HG03354 (cell line): ENCODE results near the gene PIK3C2A.
"Not testable (repeated sequence)": the region's sequence is repeated elsewhere in the genome, so short reads cannot be mapped to it uniquely, and the experiment has no call there.

ENCODE experiments used
- ATAC-seq: cut with Tn5 transposase; IDR thresholded peaks from one replicate; pipeline ENCODE4 v1.9.1; 2021; ENCODE audit warnings: mild to moderate bottlenecking; ENCODE audit not compliant: unreplicated experiment, poor library complexity, severe bottlenecking

The PIK3C2A gene

DNA sequence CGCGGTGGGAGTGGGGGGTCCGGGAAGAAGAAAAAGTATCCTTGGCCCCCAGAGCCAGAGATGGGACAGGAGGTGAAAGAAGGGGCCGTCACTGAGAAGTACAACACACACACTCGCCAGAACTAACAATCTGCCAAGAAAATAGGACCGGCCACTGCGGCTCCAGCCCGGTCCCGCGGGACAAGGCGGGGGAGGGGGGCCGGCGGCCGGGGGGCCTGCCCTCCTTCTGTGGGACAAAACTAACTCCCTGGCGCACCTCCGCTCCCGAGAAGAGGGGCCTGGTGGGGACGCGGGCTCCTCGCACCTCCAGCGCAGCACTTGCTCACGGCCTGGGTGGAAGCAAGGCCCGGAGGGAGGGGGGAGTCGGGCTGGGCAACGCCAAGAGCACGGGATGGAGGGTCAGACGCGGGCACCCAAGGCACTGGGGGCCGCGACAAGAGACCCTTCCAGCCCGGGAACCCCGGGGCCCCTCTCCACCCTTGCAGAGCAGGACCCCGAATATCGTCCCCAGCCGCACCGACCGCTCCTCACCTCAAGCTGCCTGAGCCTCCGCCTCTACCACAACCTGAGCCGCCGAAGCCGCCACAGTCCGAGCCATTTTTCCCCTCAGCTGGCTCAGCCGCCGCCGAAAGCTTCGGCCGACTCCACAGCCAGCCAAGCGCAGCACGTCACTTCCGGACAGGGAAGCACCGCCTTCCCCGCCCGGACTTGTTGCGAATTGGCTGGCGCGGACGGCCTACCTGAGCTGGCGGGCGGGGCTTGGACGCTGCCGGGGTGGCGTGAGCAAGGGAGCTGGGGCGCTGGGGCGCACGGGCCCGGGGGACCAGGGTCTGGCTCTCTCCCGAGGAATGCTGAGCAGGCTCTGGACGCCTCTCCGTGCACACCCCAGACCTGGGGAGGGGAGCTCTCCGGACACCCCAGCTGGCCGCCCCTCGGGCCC lies at the start of gene PIK3C2A:
Gene PIK3C2A (minus strand): TSS at position 670 of the 940 bp plus-strand sequence. CDS start 38,245 bp downstream, outside the sequence.
- ATAC-seq, result peak; percentile 97

GRCh38 chr11:17257196-17257595 lies 49.4 kb upstream of the PIK3C2A start:
- ATAC-seq, result no peak

DNA sequence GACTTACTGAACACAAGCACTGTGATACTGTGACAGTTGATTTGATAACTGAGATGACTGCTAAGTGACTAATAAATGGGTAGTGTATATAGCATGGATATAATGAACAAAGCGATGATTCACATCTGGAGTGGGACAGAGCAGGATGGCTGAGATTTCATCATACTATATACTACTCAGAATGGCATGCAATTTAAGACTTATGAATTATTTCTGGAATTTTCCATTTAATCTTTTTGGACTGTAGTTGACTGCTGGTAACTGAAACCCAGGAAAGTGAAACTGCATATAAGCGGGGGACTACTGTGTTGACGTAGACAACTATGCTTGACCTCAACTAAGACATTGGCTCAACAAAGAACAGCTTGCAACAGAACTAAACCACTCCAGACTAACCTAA lies 48.7 kb upstream of the PIK3C2A start:
- ATAC-seq, result no peak

- ATAC-seq, result no peak
Observed at GRCh38 chr11:17252704-17253103, 44.9 kb upstream of the PIK3C2A start.

GRCh38 chr11:17250561-17251350 lies 43.0 kb upstream of the PIK3C2A start:
- ATAC-seq, result no peak

GRCh38 chr11:17244046-17244445 lies 36.3 kb upstream of the PIK3C2A start:
- peak; percentile 95 for ATAC-seq

DNA sequence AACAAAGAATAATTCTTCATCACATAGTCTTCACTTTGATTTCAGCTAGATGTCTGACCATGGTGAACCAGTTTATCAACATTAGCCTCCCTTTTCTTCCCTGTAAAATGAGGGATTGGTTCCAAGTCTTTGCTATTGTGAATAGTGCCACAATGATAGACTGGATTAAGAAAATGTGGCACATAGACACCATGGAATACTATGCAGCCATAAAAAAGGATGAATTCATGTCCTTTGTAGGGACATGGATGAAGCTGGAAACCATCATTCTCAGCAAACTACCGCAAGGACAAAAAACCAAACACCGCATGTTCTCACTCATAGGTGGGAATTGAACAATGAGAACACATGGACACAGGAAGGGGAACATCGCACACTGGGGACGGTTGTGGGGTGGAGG lies 35.2 kb upstream of the PIK3C2A start:
- not testable (repeated sequence) for ATAC-seq

DNA sequence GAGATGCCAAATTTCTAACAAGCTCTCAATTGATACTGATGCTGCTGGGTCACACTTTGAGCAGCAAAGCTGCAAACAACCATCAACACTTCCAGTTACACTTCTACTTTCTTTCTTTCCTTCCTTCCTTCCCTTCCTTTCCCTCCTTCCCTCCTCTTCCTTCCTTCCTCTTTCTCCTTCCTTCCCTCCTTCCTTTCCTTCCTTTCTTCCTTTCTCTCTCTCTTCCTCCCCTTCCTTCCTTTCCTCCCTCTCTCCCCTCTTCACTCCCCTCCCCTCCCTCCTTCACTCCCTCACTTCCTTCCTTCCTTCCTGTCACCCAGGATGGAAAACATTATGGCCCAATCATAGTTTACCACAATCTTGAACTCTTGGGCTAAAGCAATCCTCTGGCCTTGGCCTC lies 33.0 kb upstream of the PIK3C2A start:
- no peak for ATAC-seq

DNA sequence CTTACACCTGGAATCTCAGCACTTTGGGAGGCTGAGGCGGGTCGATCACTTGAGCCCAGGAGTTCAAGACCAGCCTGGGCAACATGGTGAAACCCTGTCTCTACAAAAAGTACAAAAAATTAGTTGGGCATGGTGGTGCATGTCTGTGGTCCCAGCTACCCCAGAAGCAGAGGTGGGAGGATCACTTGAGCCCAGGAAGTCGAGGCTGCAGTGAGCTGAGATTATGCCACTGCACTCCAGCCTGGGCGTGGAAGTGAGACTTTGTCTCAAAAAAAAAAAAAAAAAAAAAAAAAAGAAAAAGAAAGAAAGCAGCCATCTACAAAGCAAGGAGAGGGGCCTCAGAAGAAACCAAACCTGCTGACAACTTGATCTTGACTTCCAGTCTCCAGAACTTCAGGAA lies 32.1 kb upstream of the PIK3C2A start:
- ATAC-seq, result not testable (repeated sequence)

DNA sequence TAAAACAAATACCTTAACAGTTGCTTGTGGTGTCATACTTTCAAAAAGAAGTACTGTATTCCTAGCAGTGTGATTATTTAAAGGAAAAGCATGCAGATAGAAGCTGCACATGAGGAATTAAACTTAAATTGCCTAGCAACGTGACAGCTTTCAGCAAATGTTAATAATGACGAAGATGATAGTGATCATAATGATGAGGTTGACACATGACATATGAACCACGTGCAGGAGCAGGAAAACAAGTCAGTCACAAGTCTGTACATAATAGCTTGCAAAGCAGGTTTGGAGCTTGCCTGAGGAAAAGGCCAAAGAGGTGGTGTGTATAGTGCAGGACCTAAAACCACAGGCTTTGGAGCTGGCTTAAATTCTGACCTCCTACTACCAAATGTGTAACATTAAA lies 30.6 kb upstream of the PIK3C2A start:
- no peak for ATAC-seq

DNA sequence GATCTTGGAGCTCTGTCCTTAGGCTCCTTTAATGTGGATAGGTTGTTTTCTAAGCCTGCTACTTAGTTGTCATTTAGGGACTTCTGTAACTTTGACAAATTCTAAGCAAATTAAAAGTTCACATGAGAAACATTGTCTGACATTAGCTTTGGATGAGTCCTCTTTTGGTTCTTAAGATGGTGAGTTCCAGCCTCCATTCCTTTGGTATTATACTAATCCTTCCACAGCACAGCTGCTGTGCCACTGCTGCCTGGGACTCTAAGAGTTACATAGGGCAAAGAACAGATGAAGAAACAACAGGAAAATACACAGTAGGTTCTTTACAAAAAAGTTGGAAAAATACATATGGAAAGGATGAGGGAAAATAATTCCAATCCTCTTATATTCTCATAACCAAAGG lies 25.3 kb upstream of the PIK3C2A start:
- ATAC-seq, result no peak

GRCh38 chr11:17230867-17231851 lies 23.4 kb upstream of the PIK3C2A start:
- peak; percentile 97 for ATAC-seq

- ATAC-seq, result no peak
Observed at GRCh38 chr11:17229481-17230152, 21.8 kb upstream of the PIK3C2A start.

GRCh38 chr11:17228186-17228925 lies 20.6 kb upstream of the PIK3C2A start:
- ATAC-seq, result not testable (repeated sequence)

DNA sequence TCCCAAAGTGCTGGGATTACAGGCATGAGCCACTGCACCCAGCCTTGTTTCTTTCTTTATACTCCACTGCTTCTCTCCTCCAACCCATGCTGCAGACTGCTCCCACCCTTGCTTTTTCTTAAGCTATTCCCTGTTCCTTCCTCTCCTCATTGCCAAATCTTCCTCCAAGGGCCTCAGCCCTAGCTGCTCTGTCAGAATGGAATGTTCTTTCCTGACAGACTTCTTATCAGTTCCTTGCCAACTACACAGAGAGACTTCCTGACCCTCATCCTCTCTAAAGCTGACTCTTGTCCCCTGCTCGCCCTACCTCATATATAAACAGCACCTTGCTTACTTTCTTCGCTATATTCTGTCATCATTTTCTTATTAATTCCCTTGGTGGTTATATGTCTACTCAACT lies 16.9 kb upstream of the PIK3C2A start:
- no peak for ATAC-seq

GRCh38 chr11:17221968-17222367 lies 14.2 kb upstream of the PIK3C2A start:
- no peak for ATAC-seq

DNA sequence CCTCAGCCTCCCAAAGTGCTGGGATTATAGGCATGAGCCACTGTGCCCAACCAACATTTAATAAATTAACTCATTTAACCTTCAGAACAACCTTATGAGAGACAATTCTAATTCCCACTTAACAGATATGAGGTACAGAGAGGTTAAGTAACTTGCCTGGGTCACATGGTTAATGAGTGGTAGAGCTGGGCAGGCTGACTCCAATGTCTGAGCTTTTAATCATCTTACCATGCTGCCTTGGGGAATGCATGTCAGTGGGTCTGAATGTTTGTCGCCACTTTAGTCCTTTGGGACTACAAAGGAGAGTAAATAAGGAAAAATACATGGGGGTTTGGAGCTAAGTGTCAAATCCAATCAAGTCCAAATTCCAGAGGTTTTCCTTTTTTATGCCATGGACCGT lies 11.2 kb upstream of the PIK3C2A start:
- no peak for ATAC-seq

DNA sequence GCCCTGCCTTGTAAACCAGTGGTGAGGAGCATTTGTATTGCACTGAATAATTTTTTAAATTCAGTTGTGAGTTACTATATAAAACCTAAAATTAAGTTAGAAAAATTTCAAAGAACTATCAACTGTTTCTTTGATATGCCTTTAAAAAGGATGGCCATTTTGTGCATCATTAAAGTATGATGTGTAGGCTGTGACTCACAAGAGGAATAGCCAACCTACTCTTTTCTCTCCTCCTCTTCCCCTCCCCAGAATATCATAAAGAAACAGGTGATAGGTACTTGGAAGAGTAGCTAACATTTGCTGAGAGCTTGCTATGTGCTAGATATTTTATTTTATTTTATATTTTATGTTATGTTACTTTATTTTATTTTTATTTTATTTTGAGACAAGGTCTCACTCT lies 10.6 kb upstream of the PIK3C2A start:
- ATAC-seq, result no peak
